Hematopoietic multipotent progenitor cell treated with erythropoietin and hydrocortisone succinate and interleukin-3 and kit ligand, for 17 days (in vitro differentiated cells): ENCODE data around the gene GOLGA6A.
"Not testable (repeated sequence)": the region's sequence is repeated elsewhere in the genome, so short reads cannot be mapped to it uniquely, and the experiment has no call there.

Experiments
- DNase-seq: peaks from one replicate; pipeline ENCODE4 v3.0.0-alpha.2; 2015; ENCODE audit warnings: low spot score

Gene GOLGA6A

GRCh38 chr15:74082450-74082849 is at the start of gene GOLGA6A:
TSS of gene GOLGA6A (minus strand) at chr15:74082550. CDS start at chr15:74082509, 41 bp downstream.
- not testable (repeated sequence) for DNase-seq

GRCh38 chr15:74131628-74132413 is 49.5 kb upstream of the GOLGA6A start:
- DNase-seq: no peak

- DNase-seq: no peak
Observed at GRCh38 chr15:74130849-74131627, 48.7 kb upstream of the GOLGA6A start.

- no peak for DNase-seq
Observed at GRCh38 chr15:74130155-74130848, 48.0 kb upstream of the GOLGA6A start, which contains the start of gene ISLR2. TSS of gene ISLR2 (plus strand) at chr15:74130586. CDS start at chr15:74132755, 2,169 bp downstream.

- DNase-seq: no peak
Observed at GRCh38 chr15:74129586-74130154, 47.3 kb upstream of the GOLGA6A start.

- no peak for DNase-seq
Observed at GRCh38 chr15:74128785-74129585, 46.6 kb upstream of the GOLGA6A start.

GRCh38 chr15:74127954-74128784 is 45.8 kb upstream of the GOLGA6A start:
- DNase-seq: no peak

- DNase-seq: peak; percentile 63
Observed at GRCh38 chr15:74127255-74127953, 45.1 kb upstream of the GOLGA6A start.

- DNase-seq: no peak
Observed at GRCh38 chr15:74124759-74125158, 42.4 kb upstream of the GOLGA6A start.

GRCh38 chr15:74124196-74124595 is 41.8 kb upstream of the GOLGA6A start:
- no peak for DNase-seq

GRCh38 chr15:74123658-74124057 is 41.3 kb upstream of the GOLGA6A start:
- no peak for DNase-seq

- DNase-seq: no peak
Observed at GRCh38 chr15:74123131-74123429, 40.7 kb upstream of the GOLGA6A start.

GRCh38 chr15:74122403-74123130 is 40.2 kb upstream of the GOLGA6A start:
- no peak for DNase-seq

GRCh38 chr15:74121858-74122257 is 39.5 kb upstream of the GOLGA6A start:
- DNase-seq: no peak

GRCh38 chr15:74121039-74121438 is 38.7 kb upstream of the GOLGA6A start:
- no peak for DNase-seq

- DNase-seq: no peak
Observed at GRCh38 chr15:74120426-74120825, 38.1 kb upstream of the GOLGA6A start.

- no peak for DNase-seq
Observed at GRCh38 chr15:74109713-74110112, 27.4 kb upstream of the GOLGA6A start.

- DNase-seq: not testable (repeated sequence)
Observed at GRCh38 chr15:74108611-74109010, 26.3 kb upstream of the GOLGA6A start.

- DNase-seq: no peak
Observed at GRCh38 chr15:74108111-74108510, 25.8 kb upstream of the GOLGA6A start.
